ENCODE measurements around the gene FCMR.

DNA sequence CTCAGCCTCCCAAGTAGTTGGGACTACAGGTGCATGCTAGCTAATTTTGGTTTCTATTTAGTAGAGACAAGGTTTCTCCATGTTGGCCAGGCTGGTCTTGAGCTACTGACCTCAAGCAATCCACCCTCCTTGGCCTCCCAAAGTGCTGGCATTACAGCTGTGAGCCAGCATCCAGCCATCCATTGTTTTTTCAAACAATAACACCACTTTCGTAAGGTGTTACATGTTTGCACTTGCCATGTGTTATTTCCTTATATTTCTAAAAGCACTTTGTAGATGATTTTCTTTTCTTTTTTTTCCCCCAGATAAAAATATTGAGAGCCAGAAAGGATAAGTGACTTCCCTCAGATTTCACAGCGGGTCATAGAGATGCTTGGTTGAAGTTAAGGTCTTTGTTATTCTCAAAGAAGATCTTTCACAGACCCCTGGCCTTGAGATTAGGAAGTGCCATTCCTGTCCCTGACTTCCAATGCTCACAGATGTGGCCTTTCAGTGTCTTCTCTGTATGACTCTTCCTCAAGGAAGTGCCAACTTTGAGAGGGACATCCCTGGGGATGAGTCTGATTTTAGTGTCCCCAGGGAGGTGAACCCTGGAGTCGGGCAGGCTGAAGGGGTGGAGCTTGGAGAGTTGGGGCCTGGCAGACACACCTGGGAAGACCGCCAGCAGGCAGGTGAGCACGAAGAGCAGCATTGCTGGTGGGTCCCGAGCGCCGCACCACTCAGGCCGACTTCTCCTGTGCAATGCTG lies 18.3 kb upstream of the FCMR start:
- TF ChIP-seq, protein P1, sequence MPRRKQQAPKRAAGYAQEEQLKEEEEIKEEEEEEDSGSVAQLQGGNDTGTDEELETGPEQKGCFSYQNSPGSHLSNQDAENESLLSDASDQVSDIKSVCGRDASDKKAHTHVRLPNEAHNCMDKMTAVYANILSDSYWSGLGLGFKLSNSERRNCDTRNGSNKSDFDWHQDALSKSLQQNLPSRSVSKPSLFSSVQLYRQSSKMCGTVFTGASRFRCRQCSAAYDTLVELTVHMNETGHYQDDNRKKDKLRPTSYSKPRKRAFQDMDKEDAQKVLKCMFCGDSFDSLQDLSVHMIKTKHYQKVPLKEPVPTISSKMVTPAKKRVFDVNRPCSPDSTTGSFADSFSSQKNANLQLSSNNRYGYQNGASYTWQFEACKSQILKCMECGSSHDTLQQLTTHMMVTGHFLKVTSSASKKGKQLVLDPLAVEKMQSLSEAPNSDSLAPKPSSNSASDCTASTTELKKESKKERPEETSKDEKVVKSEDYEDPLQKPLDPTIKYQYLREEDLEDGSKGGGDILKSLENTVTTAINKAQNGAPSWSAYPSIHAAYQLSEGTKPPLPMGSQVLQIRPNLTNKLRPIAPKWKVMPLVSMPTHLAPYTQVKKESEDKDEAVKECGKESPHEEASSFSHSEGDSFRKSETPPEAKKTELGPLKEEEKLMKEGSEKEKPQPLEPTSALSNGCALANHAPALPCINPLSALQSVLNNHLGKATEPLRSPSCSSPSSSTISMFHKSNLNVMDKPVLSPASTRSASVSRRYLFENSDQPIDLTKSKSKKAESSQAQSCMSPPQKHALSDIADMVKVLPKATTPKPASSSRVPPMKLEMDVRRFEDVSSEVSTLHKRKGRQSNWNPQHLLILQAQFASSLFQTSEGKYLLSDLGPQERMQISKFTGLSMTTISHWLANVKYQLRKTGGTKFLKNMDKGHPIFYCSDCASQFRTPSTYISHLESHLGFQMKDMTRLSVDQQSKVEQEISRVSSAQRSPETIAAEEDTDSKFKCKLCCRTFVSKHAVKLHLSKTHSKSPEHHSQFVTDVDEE (CRISPR knock-in tag; IDR thresholded peaks at IDR 0.05), result no peak
- no peak for TF ChIP-seq ARNTL (CRISPR knock-in tag; IDR thresholded peaks at IDR 0.05; ENCODE audit: borderline replicate concordance, low read depth)
- no peak for TF ChIP-seq ZNF8 (CRISPR knock-in tag; IDR thresholded peaks at IDR 0.05)
- TF ChIP-seq TOX (CRISPR knock-in tag; IDR thresholded peaks at IDR 0.05; ENCODE audit: borderline replicate concordance), result no peak
- TF ChIP-seq OSR1 (CRISPR knock-in tag; IDR thresholded peaks at IDR 0.05), result no peak
- no peak for TF ChIP-seq SNAI2 (CRISPR knock-in tag; IDR thresholded peaks at IDR 0.05)

All from SK-N-SH treated with all-trans-retinoic acid at 6 μM for 48 hours (cell line).